Measurements from ENCODE around the gene QSOX2. TPM values are rescaled to one million over a fixed set of nuclear protein-coding genes. Genes with fewer than 3 reads are reported as not detected.

QSOX2 gene
- total RNA-seq, 4 donors from 2014 or later: 10.2 to 15.8 (median 12.1) TPM

GRCh38 chr9:136233868-136234267 is 11.7 kb downstream of the QSOX2 start:
- no peaks in the 10 kb centered on the region for H3K27me3 ChIP-seq
- H3K36me3 ChIP-seq: peaks cover 23% of the 10 kb centered on the region
- peaks cover 6% of the 10 kb centered on the region for H3K4me1 ChIP-seq
- H3K9me3 ChIP-seq: no peaks in the 10 kb centered on the region
- H3K27ac ChIP-seq: no peak overlapping the region
- DNase-seq (ENCODE audit: low spot score in 2 of 2): no peak
- H3K4me3 ChIP-seq: no peak overlapping the region
- WGBS: 90% methylated on average over 13 of the region's 14 CpGs
- no peak for TF ChIP-seq POLR2A (IDR thresholded peaks at IDR 0.05)
- no peak for TF ChIP-seq EP300 (IDR thresholded peaks at IDR 0.05)
- TF ChIP-seq POLR2AphosphoS5 (IDR thresholded peaks at IDR 0.05): no peak
- no peak for TF ChIP-seq CTCF (IDR thresholded peaks at IDR 0.05)

DNA sequence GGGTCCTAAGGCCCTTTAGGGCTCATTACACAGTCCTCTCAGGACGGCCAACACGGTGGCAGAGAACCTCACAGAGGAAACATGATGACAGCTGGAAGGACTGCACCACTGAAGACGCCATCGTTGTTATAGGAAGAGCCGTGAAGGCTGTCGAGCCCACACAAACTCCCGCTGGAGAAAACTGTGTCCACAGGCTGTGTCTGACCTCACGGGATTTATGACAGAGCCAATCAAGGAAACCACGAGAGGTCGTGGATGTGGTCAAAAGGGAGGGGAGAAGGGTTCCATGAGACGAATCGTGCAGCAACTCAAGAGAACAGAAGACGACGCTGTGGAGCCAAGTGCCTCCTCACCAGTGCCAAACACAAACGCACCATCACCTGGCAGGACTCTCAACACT is 12.2 kb downstream of the QSOX2 start:
- Histone ChIP-seq H3K27me3 (no peaks in the 10 kb centered on the region), H3K27ac (no peak overlapping the region), H3K4me3 (no peak overlapping the region), H3K36me3 (peaks cover 23% of the 10 kb centered on the region), H3K4me1 (peaks cover 3% of the 10 kb centered on the region), H3K9me3 (no peaks in the 10 kb centered on the region)
- DNase-seq (ENCODE audit: low spot score in 2 of 2): no peak
- WGBS: 86% methylated on average over 15 of the region's 15 CpGs
- no peak for TF ChIP-seq POLR2A (IDR thresholded peaks at IDR 0.05)
- TF ChIP-seq EP300 (IDR thresholded peaks at IDR 0.05): no peak
- no peak for TF ChIP-seq POLR2AphosphoS5 (IDR thresholded peaks at IDR 0.05)
- no peak for TF ChIP-seq CTCF (IDR thresholded peaks at IDR 0.05)

- TF ChIP-seq POLR2A (IDR thresholded peaks at IDR 0.05): no peak
- no peak for TF ChIP-seq POLR2AphosphoS5 (IDR thresholded peaks at IDR 0.05)
- no peak for TF ChIP-seq EP300 (IDR thresholded peaks at IDR 0.05)
- TF ChIP-seq CTCF (IDR thresholded peaks at IDR 0.05): no peak
- H3K27ac ChIP-seq: no peak overlapping the region
- WGBS: 59% methylated on average over 10 of the region's 10 CpGs
- no peak for DNase-seq (ENCODE audit: low spot score in 2 of 2)
- no peaks in the 10 kb centered on the region for H3K9me3 ChIP-seq
- H3K4me1 ChIP-seq: no peaks in the 10 kb centered on the region
- H3K4me3 ChIP-seq: no peak overlapping the region
- no peaks in the 10 kb centered on the region for H3K27me3 ChIP-seq
- H3K36me3 ChIP-seq: peaks cover 23% of the 10 kb centered on the region
These were observed 12.6 kb downstream of the QSOX2 start for GRCh38 chr9:136232969-136233368.

DNA sequence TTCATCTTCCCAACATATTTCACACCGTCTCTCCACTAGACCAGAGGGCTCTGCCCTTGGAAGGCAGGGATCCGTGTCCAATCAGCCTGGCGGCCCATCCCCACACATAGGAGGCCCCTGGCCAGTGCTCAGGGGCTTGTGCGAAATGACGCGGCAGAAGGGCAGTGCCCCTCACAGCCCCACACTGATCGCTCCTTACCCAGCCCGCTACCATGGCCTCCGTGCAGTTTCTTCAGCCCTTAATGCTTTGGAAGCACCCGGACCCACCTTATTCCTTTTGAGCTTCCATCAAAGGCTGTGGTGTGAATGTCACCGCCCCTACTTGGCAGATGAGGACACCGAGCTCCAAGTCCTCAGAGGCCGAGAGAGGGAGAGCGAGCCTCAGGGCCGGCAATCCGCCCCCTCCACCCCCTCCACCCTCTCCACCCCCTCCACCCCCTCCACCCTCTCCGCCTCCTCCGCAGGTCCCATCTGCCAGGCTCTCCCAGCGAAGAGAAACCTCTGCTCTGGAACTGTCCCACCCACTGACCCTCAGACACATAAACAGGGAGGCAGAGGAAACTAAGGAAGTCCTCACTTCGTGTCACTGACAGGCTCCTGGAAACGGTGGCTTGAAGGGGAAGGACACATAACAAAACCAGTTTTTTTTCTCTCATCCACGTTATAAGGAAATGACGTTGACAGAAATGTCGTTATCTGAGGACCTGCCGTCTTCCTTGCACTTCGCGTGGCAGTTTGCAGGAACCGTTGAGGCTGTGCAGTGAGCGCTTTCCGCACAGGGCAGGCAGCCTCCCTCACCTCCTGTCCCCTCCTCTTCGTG is 13.9 kb downstream of the QSOX2 start:
- no peaks in the 10 kb centered on the region for H3K27me3 ChIP-seq
- H3K36me3 ChIP-seq: peaks cover 19% of the 10 kb centered on the region
- no peaks in the 10 kb centered on the region for H3K9me3 ChIP-seq
- peaks cover 7% of the 10 kb centered on the region for H3K4me1 ChIP-seq
- no peak overlapping the region for H3K4me3 ChIP-seq
- WGBS: 82% methylated on average over 31 of the region's 31 CpGs
- H3K27ac ChIP-seq: no peak overlapping the region
- TF ChIP-seq POLR2AphosphoS5 (IDR thresholded peaks at IDR 0.05) (no peak), CTCF (IDR thresholded peaks at IDR 0.05) (no peak), EP300 (IDR thresholded peaks at IDR 0.05) (no peak), POLR2A (IDR thresholded peaks at IDR 0.05) (no peak)
- DNase-seq (ENCODE audit: low spot score in 2 of 2): no peak

GRCh38 chr9:136230773-136231172 is 14.8 kb downstream of the QSOX2 start:
- no peaks in the 10 kb centered on the region for H3K27me3 ChIP-seq
- no peak overlapping the region for H3K4me3 ChIP-seq
- TF ChIP-seq CTCF (IDR thresholded peaks at IDR 0.05): no peak
- TF ChIP-seq POLR2A (IDR thresholded peaks at IDR 0.05): no peak
- TF ChIP-seq POLR2AphosphoS5 (IDR thresholded peaks at IDR 0.05): no peak
- no peak for TF ChIP-seq EP300 (IDR thresholded peaks at IDR 0.05)
- H3K9me3 ChIP-seq: no peaks in the 10 kb centered on the region
- peaks cover 10% of the 10 kb centered on the region for H3K36me3 ChIP-seq
- 91% methylated on average over 9 of the region's 9 CpGs for WGBS
- DNase-seq (ENCODE audit: low spot score in 2 of 2): no peak
- H3K27ac ChIP-seq: no peak overlapping the region
- H3K4me1 ChIP-seq: peaks cover 16% of the 10 kb centered on the region

All from suprapubic skin (tissue), 4 donors.